HepG2 (cell line): ENCODE measurements around the gene MYH15. TPM values are rescaled to one million over a fixed set of nuclear protein-coding genes. Genes with fewer than 3 reads are reported as not detected.

ENCODE experiments used
- ATAC-seq: fragments of 200-7000 bp; cut with Tn5 transposase; 3 replicates; pipeline ENCODE4 v1.9.1; 2020; ENCODE audit warnings: mild to moderate bottlenecking, moderate library complexity
- BruUV-seq: library from RNA; stranded (reverse); fragments of 400-500 nt; replicated peaks from 2 replicates; lab custom pipeline; 2021; lab: Mats Ljungman, UMichigan
- CTCF ChIA-PET: fragments of 300-600 bp; formaldehyde crosslinking; extraction: SDS; loops from one replicate; lab custom pipeline; 2021; ENCODE audit warnings: low total read pairs, inconsistent platforms, low intra/inter-chr PET ratio; lab: Yijun Ruan, JAX
- POLR2A ChIA-PET: fragments of 350-600 bp; sonication (Branson Sonifier 250); formaldehyde crosslinking; loops from one replicate; lab custom pipeline; 2020; ENCODE audit warnings: antibody characterized with exemption, inconsistent platforms; lab: Yijun Ruan, JAX
- DNase-seq: peaks from one replicate; pipeline ENCODE4 v3.0.0-alpha.2; 2015; ENCODE audit warnings: low spot score
- FAIRE-seq: peaks from 3 replicates; lab custom pipeline; 2011; peaks lifted over from hg19 to GRCh38; lab: Jason Lieb, UNC
- H2AFZ ChIP-seq: one replicate; pipeline ENCODE4 v1.6.1; 2011; ENCODE audit warnings: low read length, inconsistent platforms
- H3K27ac ChIP-seq: fragments of 300-600 bp; 3 replicates; pipeline ENCODE4 v1.8.0; 2011; ENCODE audit warnings: mixed run types, mild to moderate bottlenecking, mixed read lengths, low read length, inconsistent platforms; ENCODE audit not compliant: insufficient read depth; ENCODE audit errors: extremely low read length
- H3K27me3 ChIP-seq, 2 experiments: fragments of 200-600 bp in 1 of 2; 2 replicates in 1 of 2; 3 replicates in 1 of 2; pipeline versions ENCODE4 v1.6.0 to v1.8.0; 2011; ENCODE audit warnings: low read length in 2 of 2, mild to moderate bottlenecking in 2 of 2, moderate library complexity in 2 of 2, inconsistent platforms in 1 of 2; ENCODE audit not compliant: insufficient read depth in 2 of 2, control insufficient read depth in 1 of 2
- H3K36me3 ChIP-seq, 2 experiments: fragments of 200-600 bp in 1 of 2; replicated peaks in 1 of 2; 2 replicates in 1 of 2; 3 replicates in 1 of 2; pipeline versions ENCODE4 v1.5.1 to v1.8.0; 2011; ENCODE audit warnings: low read length in 2 of 2, inconsistent platforms in 1 of 2; ENCODE audit not compliant: insufficient read depth in 2 of 2, control insufficient read depth in 1 of 2
- H3K4me1 ChIP-seq: 2 replicates; pipeline ENCODE4 v1.5.1; 2012; ENCODE audit warnings: low read length, inconsistent platforms; ENCODE audit not compliant: insufficient read depth
- H3K4me2 ChIP-seq: 2 replicates; pipeline ENCODE4 v1.6.0; 2011; ENCODE audit warnings: low read depth, low read length, inconsistent platforms
- H3K4me3 ChIP-seq, 3 experiments: fragments of 200-600 bp in 1 of 3; sonication (generic), shearing (Covaris generic) in 1 of 3; replicated peaks in 1 of 3; 2 replicates each; pipeline ENCODE4 v1.5.1; 2011 to 2016; ENCODE audit warnings: low read length in 3 of 3, inconsistent platforms in 2 of 3, low read depth in 2 of 3, mild to moderate bottlenecking in 2 of 3, control low read depth in 1 of 3, mixed read lengths in 1 of 3; ENCODE audit not compliant: insufficient read depth in 1 of 3
- H3K79me2 ChIP-seq: one replicate; pipeline ENCODE4 v1.6.1; 2011; ENCODE audit warnings: low read length, inconsistent platforms; ENCODE audit not compliant: insufficient read depth
- H3K9ac ChIP-seq: 2 replicates; pipeline ENCODE4 v1.6.0; 2011; ENCODE audit warnings: mild to moderate bottlenecking, low read depth, low read length, inconsistent platforms; ENCODE audit not compliant: insufficient read depth
- H3K9me3 ChIP-seq: 2 replicates; pipeline ENCODE4 v1.5.1; 2012; ENCODE audit warnings: mild to moderate bottlenecking, low read length
- H4K20me1 ChIP-seq: 2 replicates; pipeline ENCODE4 v1.6.0; 2011; ENCODE audit warnings: inconsistent platforms, mild to moderate bottlenecking, low read length, moderate library complexity; ENCODE audit not compliant: insufficient read depth
- CBFB ChIP-seq: sonication (generic); formaldehyde crosslinking; IDR thresholded peaks from 2 replicates; pipeline ENCODE4 v1.4.0; 2020; ENCODE audit warnings: missing genetic modification reagents
- FOXJ3 ChIP-seq: sonication (generic); formaldehyde crosslinking; IDR thresholded peaks from 2 replicates; pipeline ENCODE4 v1.4.0; 2020; ENCODE audit warnings: missing genetic modification reagents, mild to moderate bottlenecking, borderline replicate concordance
- MIXL1 ChIP-seq: IDR thresholded peaks from 2 replicates; pipeline ENCODE4 v1.6.1; 2016
- MZF1 ChIP-seq: sonication (generic); formaldehyde crosslinking; IDR thresholded peaks from 2 replicates; pipeline ENCODE4 v1.8.1; 2023; ENCODE audit warnings: mild to moderate bottlenecking, missing genetic modification reagents, borderline replicate concordance
- NFRKB ChIP-seq: fragments of 450-650 bp; IDR thresholded peaks from 2 replicates; pipeline ENCODE4 v1.6.1; 2017
- TP53 ChIP-seq: sonication (generic); formaldehyde crosslinking; conservative IDR thresholded peaks from 2 replicates; pipeline ENCODE4 v1.4.0; 2020; ENCODE audit warnings: missing genetic modification reagents
- ZNF737 ChIP-seq: sonication (generic); formaldehyde crosslinking; IDR thresholded peaks from 2 replicates; pipeline ENCODE4 v1.5.0; 2020; ENCODE audit warnings: missing genetic modification reagents, mild to moderate bottlenecking, borderline replicate concordance
- WGBS: methylation state at CpG from one replicate; pipeline ENCODE4 v1.1.6; 2017; ENCODE audit warnings: low lambda C conversion rate; 5-methylcytosine and 5-hydroxymethylcytosine counted together
- in situ Hi-C: cut with HindIII; loops from 2 replicates; pipeline ENCODE4 v1.10.0; 2017; ENCODE audit warnings: low pct_unique_long_range_greater_than_20kb; ENCODE audit not compliant: extremely low pct_ligation_motif_present
- intact Hi-C: fragments of 100-400 bp; cut with micrococcal nuclease; formaldehyde crosslinking; loops from one replicate; pipeline ENCODE4 v1.10.0; 2022; ENCODE audit not compliant: unreplicated experiment
- polyA plus RNA-seq, 8 experiments: library from polyadenylated mRNA; depleted of rRNA in 3 of 8; stranded (reverse) in 7 of 8; unstranded in 1 of 8; fragments of >200 nt; fragmentation: Illumina TruSeq in 4 of 8; extraction: Trizol in 4 of 8; gene quantifications; 2 replicates each; pipeline versions ENCODE4 v1.2.1 to v1.2.3, GENCODE V29; 2011 to 2016; ENCODE audit warnings: low read depth in 4 of 8, missing spikeins in 1 of 8, mixed read lengths in 1 of 8; ENCODE audit not compliant: insufficient read depth in 1 of 8
- total RNA-seq, 5 experiments: library from RNA; depleted of rRNA; stranded (reverse); fragments of >200 nt; fragmentation: Illumina TruSeq; extraction: Trizol; gene quantifications; 2 replicates each; pipeline ENCODE4 v1.2.3, GENCODE V29; 2016; ENCODE audit warnings: low read depth in 1 of 5

MYH15 gene
- total and polyA plus RNA-seq, 2 of the 13 experiments (the other 11 are each of a cell fraction or from before 2014, with no cell fraction given), result 0.03 to 0.09 TPM

DNA sequence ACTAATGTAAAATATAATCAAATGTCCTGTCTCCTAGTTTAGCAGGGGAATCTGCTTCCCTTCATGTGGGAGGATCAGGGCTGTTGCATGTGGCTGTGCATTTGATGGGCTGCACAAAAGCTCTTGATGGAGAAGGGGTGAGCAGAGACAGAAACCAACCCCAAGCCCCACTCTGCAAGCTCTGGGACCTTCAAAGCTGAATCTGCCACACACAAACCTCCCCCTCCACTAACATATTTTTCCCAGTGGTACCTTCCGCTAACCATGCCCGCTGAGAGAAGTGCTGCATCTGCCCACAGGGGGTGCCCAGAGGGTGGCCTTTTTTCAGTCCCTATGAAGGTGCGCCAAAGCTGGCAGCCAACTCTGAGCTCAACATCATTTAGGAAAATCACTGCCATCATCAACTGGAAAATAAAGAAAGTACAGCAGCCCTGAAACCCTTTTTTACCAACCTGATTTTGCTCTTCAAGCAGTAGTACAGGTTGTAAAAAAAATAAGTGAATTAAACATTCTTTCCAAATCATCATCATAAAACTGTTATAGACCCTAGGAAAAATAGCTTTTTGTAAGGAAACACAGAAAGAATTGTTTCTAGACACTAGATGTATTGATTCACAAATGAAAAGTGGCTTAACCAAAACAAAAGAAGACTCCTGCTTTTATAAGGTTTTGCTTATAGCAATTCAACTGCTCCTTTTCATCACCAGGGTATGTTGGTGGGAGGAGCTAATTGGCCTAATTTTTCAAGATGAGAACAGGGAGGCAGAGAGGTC, 117.1 kb downstream of the MYH15 start (continued):
- no peak for TF ChIP-seq FOXJ3 (CRISPR knock-in tag)
- TF ChIP-seq NFRKB, result no peak
- no peak for TF ChIP-seq TP53 (CRISPR knock-in tag)

DNA sequence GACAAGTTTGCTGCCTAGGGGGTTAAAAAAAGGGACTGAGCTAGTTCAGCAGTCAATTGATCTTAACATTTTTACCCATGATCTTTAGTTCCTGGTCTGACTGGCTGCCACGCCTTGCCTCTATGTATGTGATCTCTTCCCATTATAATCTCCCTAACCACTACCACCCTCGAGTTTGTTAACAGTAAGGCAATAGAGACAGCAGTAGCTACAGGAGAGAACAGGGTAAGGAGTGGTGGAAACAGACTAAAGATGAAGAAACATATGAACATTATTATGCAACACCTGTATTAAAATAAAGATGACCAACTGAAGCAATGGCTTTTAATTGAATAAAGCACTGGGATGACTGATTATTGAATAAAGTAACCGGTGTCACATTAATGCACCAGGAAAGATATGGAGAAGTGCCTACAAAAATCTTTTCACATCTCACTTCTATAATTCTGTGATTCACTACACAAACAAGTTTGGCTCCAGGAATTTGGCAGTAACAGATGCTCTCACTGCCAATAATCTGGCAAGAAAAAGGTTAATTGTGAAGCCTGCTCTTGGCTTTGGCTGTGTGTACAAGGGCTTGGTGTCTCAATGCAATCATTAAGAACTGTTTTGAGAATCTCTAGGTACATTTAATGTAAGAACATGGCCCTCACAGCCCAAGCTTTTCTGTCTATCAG, 118.3 kb downstream of the MYH15 start:
- H3K36me3 ChIP-seq, result no peaks in the 10 kb centered on the region
- no peak for DNase-seq
- H2AFZ ChIP-seq, result no peak overlapping the region
- no peak for ATAC-seq
- H3K79me2 ChIP-seq, result no peaks in the 10 kb centered on the region
- 2% methylated on average over 3 of the region's 3 CpGs for WGBS
- no peak overlapping the region for H3K27ac ChIP-seq
- no TSS peak for BruUV-seq
- intact Hi-C loops, result no loop called here
- CTCF ChIA-PET, result no interaction called here
- no peaks in the 10 kb centered on the region for H3K4me1 ChIP-seq
- no peak for FAIRE-seq
- peaks cover 0 to 2% of the 10 kb centered on the region in 2 experiments; a peak in 1 of 5 replicates for H3K27me3 ChIP-seq
- TF ChIP-seq MZF1 (CRISPR knock-in tag), result no peak
- TF ChIP-seq, all 625 proteins: peak for 0
- no peak overlapping the region for H3K4me3 ChIP-seq
- no peak overlapping the region for H3K9ac ChIP-seq
- no peak overlapping the region for H3K4me2 ChIP-seq
- no peaks in the 10 kb centered on the region for H4K20me1 ChIP-seq
- H3K9me3 ChIP-seq, result no peaks in the 10 kb centered on the region
- in situ Hi-C loops, result no loop called here
- POLR2A ChIA-PET, result no interaction called here

DNA sequence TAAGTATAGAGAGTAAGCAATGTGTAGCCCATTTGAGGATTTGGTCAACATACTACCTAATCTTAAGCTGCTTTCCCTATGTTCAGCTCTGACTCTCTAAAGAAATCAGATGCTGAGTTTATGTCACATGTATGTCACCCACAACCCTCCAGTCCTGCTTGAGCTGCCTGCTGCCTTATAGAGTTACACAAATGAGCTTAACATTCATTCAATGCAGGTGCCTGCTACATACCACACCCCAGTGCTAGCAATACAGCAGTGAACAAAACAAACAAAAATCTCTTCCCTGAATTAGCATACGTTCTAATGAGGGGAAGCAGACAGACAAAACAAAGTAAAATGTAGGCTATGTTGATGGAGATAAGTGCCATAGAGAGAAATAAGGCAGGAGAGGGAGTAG, 121.0 kb downstream of the MYH15 start:
- no peaks in the 10 kb centered on the region for H3K79me2 ChIP-seq
- 0% methylated on average over 1 of the region's 1 CpG for WGBS
- CTCF ChIA-PET, result no interaction called here
- H3K27me3 ChIP-seq, result peaks cover 0 to 2% of the 10 kb centered on the region in 2 experiments; a peak in 1 of 5 replicates
- DNase-seq (no peak), ATAC-seq (no peak)
- in situ Hi-C loops, result no loop called here
- BruUV-seq, result no TSS peak
- H3K36me3 ChIP-seq, result no peaks in the 10 kb centered on the region
- H4K20me1 ChIP-seq, result no peaks in the 10 kb centered on the region
- H3K4me3 ChIP-seq, result no peak overlapping the region
- no peak for TF ChIP-seq MIXL1 (CRISPR knock-in tag)
- no peak for TF ChIP-seq ZNF737
- TF ChIP-seq CBFB, result no peak
- TF ChIP-seq, all 625 proteins: peak for 0
- no peak for FAIRE-seq
- Histone ChIP-seq H2AFZ (no peak overlapping the region), H3K9me3 (no peaks in the 10 kb centered on the region), H3K4me1 (no peaks in the 10 kb centered on the region), H3K27ac (no peak overlapping the region), H3K9ac (no peak overlapping the region), H3K4me2 (no peak overlapping the region)
- POLR2A ChIA-PET, result no interaction called here
- intact Hi-C loops, result no loop called here
